Thyroid gland (tissue), 4 donors: ENCODE results near the gene CLCN2. TPM values are rescaled to one million over a fixed set of nuclear protein-coding genes. Genes with fewer than 3 reads are reported as not detected.

Experiments
- DNase-seq, 2 donors: peaks; one replicate each; pipeline ENCODE4 v3.0.0-alpha.2; 2019
- H3K27ac ChIP-seq, 3 donors: fragments of 200-600 bp; sonication (generic); 1 replicate in 2 of 3; 2 replicates in 1 of 3; pipeline ENCODE4 v1.5.1; 2016 to 2019; ENCODE audit warnings: mild to moderate bottlenecking in 1 of 3, moderate library complexity in 1 of 3
- H3K27me3 ChIP-seq: fragments of 200-600 bp; sonication (generic); one replicate; pipeline ENCODE4 v1.5.1; 2019
- H3K36me3 ChIP-seq, 2 donors: fragments of 200-600 bp; sonication (generic); one replicate each; pipeline ENCODE4 v1.5.1; 2016 to 2019
- H3K4me1 ChIP-seq, 2 donors: fragments of 200-600 bp; sonication (generic); one replicate each; pipeline ENCODE4 v1.5.1; 2017 to 2019
- H3K4me3 ChIP-seq, 3 donors: fragments of 200-600 bp; sonication (generic); replicated peaks in 1 of 3; 1 replicate in 2 of 3; 2 replicates in 1 of 3; pipeline ENCODE4 v1.5.1; 2016; ENCODE audit warnings: mild to moderate bottlenecking in 1 of 3
- H3K9me3 ChIP-seq: fragments of 200-600 bp; sonication (generic); one replicate; pipeline ENCODE4 v1.5.1; 2017
- POLR2A ChIP-seq, 2 donors: fragments of 450-650 bp; IDR thresholded peaks; one replicate each; pipeline ENCODE4 v1.6.1; 2017; ENCODE audit warnings: antibody characterized with exemption in 2 of 2, mild to moderate bottlenecking in 2 of 2, moderate library complexity in 1 of 2
- WGBS, 2 donors: methylation state at CpG; one replicate each; pipeline ENCODE4 v1.1.5; 2017; 5-methylcytosine and 5-hydroxymethylcytosine counted together
- intact Hi-C: fragments of 100-400 bp; cut with DNase I; formaldehyde crosslinking; loops from one replicate; pipeline ENCODE4 v1.15.1; 2023
- total RNA-seq, 4 donors: library from RNA; depleted of rRNA; stranded (reverse); fragments of >200 nt; gene quantifications; one replicate each; pipeline ENCODE4 v1.2.3, GENCODE V29; 2016
- TF ChIP-seq, protein P1 (sequence below), 6 experiments: fragments of 200-600 bp in 3 of 6; fragments of 450-650 bp in 3 of 6; sonication (generic) in 3 of 6; IDR thresholded peaks; one replicate each; pipeline ENCODE4 v1.5.1; 2016 to 2019; ENCODE audit warnings: antibody characterized with exemption in 6 of 6, mild to moderate bottlenecking in 2 of 6, inconsistent platforms in 1 of 6, moderate library complexity in 1 of 6

The CLCN2 gene
- total RNA-seq, 4 donors from 2014 or later, result 4.3 to 7.6 (median 5.2) TPM

DNA sequence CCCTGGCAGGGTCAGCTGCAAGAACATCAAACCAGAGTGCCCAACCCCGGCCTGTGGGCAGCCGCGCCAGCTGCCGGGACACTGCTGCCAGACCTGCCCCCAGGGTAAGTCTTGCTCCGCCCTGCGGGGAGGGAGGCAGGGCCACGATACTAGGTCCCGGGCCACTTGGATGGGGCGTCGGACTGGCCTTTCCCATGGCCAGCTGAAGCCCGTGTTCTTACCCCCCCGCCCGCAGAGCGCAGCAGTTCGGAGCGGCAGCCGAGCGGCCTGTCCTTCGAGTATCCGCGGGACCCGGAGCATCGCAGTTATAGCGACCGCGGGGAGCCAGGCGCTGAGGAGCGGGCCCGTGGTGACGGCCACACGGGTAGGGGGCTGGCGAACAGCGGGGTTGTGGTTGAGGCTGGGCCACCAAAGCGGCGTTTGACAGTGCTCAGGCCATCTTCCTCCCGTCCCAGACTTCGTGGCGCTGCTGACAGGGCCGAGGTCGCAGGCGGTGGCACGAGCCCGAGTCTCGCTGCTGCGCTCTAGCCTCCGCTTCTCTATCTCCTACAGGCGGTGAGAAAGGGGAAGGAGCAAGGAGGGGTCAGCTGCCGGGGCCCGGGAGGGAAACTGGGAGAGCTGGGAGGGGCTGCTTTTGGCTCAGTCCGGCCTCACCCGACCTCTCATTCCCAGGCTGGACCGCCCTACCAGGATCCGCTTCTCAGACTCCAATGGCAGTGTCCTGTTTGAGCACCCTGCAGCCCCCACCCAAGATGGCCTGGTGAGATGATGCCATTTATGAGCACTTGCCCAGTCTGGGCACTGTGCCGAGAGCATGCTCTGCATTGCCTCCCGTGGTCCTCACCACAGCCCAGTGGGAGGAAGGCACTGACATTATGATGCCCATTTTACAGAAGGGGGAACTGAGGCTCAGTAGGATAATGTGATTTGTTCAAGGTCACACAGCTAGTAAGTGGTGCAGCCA, 20.1 kb upstream of the CLCN2 start:
- TF ChIP-seq POLR2A (IDR thresholded peaks at IDR 0.05), result no peak
- TF ChIP-seq, protein P1, sequence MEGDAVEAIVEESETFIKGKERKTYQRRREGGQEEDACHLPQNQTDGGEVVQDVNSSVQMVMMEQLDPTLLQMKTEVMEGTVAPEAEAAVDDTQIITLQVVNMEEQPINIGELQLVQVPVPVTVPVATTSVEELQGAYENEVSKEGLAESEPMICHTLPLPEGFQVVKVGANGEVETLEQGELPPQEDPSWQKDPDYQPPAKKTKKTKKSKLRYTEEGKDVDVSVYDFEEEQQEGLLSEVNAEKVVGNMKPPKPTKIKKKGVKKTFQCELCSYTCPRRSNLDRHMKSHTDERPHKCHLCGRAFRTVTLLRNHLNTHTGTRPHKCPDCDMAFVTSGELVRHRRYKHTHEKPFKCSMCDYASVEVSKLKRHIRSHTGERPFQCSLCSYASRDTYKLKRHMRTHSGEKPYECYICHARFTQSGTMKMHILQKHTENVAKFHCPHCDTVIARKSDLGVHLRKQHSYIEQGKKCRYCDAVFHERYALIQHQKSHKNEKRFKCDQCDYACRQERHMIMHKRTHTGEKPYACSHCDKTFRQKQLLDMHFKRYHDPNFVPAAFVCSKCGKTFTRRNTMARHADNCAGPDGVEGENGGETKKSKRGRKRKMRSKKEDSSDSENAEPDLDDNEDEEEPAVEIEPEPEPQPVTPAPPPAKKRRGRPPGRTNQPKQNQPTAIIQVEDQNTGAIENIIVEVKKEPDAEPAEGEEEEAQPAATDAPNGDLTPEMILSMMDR (IDR thresholded peaks at IDR 0.05), result no peak
- Histone ChIP-seq H3K4me3 (peak overlapping the region in 1 of 3 donors; percentile 43), H3K27ac (peak overlapping the region in 1 of 3 donors; percentile 36), H3K27me3 (peaks cover 6% of the 10 kb centered on the region), H3K9me3 (no peaks in the 10 kb centered on the region), H3K36me3 (no peaks in the 10 kb centered on the region), H3K4me1 (peaks cover 7 to 25% of the 10 kb centered on the region in 2 donors)
- DNase-seq, result no peak
- WGBS, 2 donors, result 14 to 18% methylated on average over 17 to 20 of the region's 55 CpGs
- intact Hi-C loops, result no loop called here

DNA sequence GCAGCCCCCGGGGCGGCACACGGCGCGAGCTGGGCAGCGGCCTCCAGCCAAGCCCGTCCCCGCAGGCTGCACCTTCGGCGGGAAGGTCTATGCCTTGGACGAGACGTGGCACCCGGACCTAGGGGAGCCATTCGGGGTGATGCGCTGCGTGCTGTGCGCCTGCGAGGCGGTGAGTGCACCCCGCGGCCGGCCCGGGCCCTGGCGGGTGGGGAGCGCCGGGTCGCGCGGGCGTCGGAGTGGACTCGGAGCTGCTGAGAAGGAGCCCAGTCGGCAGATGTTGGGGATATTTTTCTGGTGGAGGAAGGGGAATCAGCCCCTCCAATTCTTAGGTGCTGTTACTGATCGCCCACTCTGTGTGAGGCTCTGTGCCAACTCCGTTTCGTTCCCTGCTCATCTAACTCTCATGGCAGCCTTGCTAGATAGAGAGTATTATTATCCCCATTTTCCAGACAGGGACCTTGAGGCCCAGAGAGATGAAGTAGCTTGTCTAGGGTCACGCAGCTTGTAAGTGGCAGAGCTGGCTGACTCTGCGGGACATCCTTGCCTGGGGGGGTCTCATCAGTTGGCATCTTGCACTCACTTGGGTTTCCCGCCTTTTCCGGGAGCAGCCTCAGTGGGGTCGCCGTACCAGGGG, 19.3 kb upstream of the CLCN2 start:
- no peak for DNase-seq
- Histone ChIP-seq H3K36me3 (no peaks in the 10 kb centered on the region), H3K4me1 (peaks cover 7 to 25% of the 10 kb centered on the region in 2 donors), H3K27ac (peak overlapping the region in 1 of 3 donors; percentile 36), H3K27me3 (peaks cover 6% of the 10 kb centered on the region), H3K9me3 (no peaks in the 10 kb centered on the region), H3K4me3 (peak overlapping the region in 1 of 3 donors; percentile 43)
- TF ChIP-seq, protein P1 (IDR thresholded peaks at IDR 0.05), result no peak
- TF ChIP-seq POLR2A (IDR thresholded peaks at IDR 0.05), result no peak
- intact Hi-C loops, result no loop called here
- whole genome bisulfite sequencing, 2 donors, result 2 to 4% methylated on average over 11 to 33 of the region's 42 CpGs

DNA sequence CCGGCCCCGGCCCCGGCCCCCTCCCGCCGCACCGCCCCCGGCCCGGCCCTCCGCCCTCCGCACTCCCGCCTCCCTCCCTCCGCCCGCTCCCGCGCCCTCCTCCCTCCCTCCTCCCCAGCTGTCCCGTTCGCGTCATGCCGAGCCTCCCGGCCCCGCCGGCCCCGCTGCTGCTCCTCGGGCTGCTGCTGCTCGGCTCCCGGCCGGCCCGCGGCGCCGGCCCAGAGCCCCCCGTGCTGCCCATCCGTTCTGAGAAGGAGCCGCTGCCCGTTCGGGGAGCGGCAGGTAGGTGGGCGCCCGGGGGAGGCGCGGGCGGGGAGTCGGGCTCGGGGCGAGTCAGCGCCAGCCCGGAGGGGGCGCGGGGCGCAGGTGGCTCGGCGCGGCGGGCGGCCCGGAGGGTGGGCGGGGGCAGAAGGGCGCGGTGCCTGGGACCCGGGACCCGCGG, 18.8 kb upstream of the CLCN2 start:
- Histone ChIP-seq H3K27ac (no peak overlapping the region), H3K27me3 (peaks cover 6% of the 10 kb centered on the region), H3K9me3 (no peaks in the 10 kb centered on the region), H3K4me3 (peak overlapping the region in 2 of 3 donors; percentile 25 to 43), H3K4me1 (peaks cover 7 to 25% of the 10 kb centered on the region in 2 donors), H3K36me3 (no peaks in the 10 kb centered on the region)
- peak; percentile 41 to 43 for DNase-seq
- WGBS, 2 donors, result 6% methylated on average over 7 of the region's 62 CpGs; no CpG with 5 or more reads in 1 of the 2 donors
- intact Hi-C loops, result no loop called here
- no peak for TF ChIP-seq POLR2A (IDR thresholded peaks at IDR 0.05)
- TF ChIP-seq, protein P1 (IDR thresholded peaks at IDR 0.05), result no peak

DNA sequence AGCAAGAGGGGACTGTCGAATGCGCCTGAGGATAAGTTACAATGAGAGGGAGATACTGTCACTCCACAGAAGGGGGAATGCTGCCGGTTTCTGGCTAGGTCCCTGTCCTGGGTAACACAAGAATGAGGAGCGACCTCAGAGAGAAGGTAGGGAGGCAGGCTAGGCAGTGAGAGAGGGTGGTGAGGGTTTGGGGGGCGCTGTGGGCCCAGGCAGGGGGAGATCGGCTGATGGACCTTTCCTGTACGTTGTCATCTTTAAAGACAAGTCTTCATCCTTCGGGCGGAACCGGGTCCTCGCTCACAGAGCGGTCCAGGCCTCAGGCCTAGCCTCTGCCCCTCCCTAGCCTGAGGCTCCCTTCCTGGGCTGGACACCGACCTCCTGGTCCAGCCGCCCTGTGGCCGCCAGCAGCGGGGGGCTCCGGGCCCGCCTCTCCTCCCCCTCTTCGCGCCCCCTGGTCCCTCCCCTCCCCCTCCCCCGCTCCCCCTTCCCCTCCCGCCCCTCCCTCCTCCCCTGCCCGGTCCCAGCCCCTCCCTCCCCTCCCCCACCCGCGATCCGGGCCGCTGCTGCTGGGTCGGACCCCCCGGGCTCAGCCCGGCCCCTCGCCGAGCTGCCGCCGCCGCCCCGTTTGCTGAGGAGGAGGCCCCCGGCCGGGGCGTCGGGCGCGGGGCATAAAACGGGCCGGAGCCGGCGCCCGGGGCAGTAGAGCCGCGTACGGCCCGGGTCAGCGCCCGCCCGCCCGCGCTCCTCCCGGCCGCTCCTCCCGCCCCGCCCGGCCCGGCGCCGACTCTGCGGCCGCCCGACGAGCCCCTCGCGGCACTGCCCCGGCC, 18.2 kb upstream of the CLCN2 start, which contains the start of gene CHRD:
Gene CHRD (plus strand): TSS at position 697 of the 827 bp plus-strand sequence. CDS start 265 bp downstream, outside the sequence.
- peak within 1 kb of the TSS in 2 of 3 donors; percentile 11 to 52 for H3K27ac ChIP-seq
- intact Hi-C loops, result loop anchor here (10.0 kb wide), 1 partner anchor 165 kb away; no protein-coding TSS in a partner anchor
- DNase-seq, result no peak

More for the DNA sequence above, 18.2 kb upstream of the CLCN2 start, which contains the start of gene CHRD:
- Histone ChIP-seq H3K9me3 (no peaks in the 10 kb centered on the region), H3K27me3 (peaks cover 6% of the 10 kb centered on the region), H3K4me1 (peaks cover 7 to 25% of the 10 kb centered on the region in 2 donors), H3K36me3 (no peaks in the 10 kb centered on the region), H3K4me3 (peak within 1 kb of the TSS in 2 of 3 donors; percentile 25 to 43)
- TF ChIP-seq, protein P1 (IDR thresholded peaks at IDR 0.05), result no peak
- no peak for TF ChIP-seq POLR2A (IDR thresholded peaks at IDR 0.05)
- 28 to 35% methylated on average over 17 to 20 of the region's 71 CpGs for WGBS, 2 donors
